Thyroid gland (tissue), 4 donors: ENCODE results near the gene AKT1. TPM values are rescaled to one million over a fixed set of nuclear protein-coding genes. Genes with fewer than 3 reads are reported as not detected.

Experiments
- DNase-seq, 2 donors: peaks; one replicate each; pipeline ENCODE4 v3.0.0-alpha.2; 2019
- H3K27ac ChIP-seq, 3 donors: fragments of 200-600 bp; sonication (generic); 1 replicate in 2 of 3; 2 replicates in 1 of 3; pipeline ENCODE4 v1.5.1; 2016 to 2019; ENCODE audit warnings: mild to moderate bottlenecking in 1 of 3, moderate library complexity in 1 of 3
- H3K27me3 ChIP-seq: fragments of 200-600 bp; sonication (generic); one replicate; pipeline ENCODE4 v1.5.1; 2019
- H3K36me3 ChIP-seq, 2 donors: fragments of 200-600 bp; sonication (generic); one replicate each; pipeline ENCODE4 v1.5.1; 2016 to 2019
- H3K4me1 ChIP-seq, 2 donors: fragments of 200-600 bp; sonication (generic); one replicate each; pipeline ENCODE4 v1.5.1; 2017 to 2019
- H3K4me3 ChIP-seq, 3 donors: fragments of 200-600 bp; sonication (generic); replicated peaks in 1 of 3; 1 replicate in 2 of 3; 2 replicates in 1 of 3; pipeline ENCODE4 v1.5.1; 2016; ENCODE audit warnings: mild to moderate bottlenecking in 1 of 3
- H3K9me3 ChIP-seq: fragments of 200-600 bp; sonication (generic); one replicate; pipeline ENCODE4 v1.5.1; 2017
- POLR2A ChIP-seq, 2 donors: fragments of 450-650 bp; IDR thresholded peaks; one replicate each; pipeline ENCODE4 v1.6.1; 2017; ENCODE audit warnings: antibody characterized with exemption in 2 of 2, mild to moderate bottlenecking in 2 of 2, moderate library complexity in 1 of 2
- WGBS, 2 donors: methylation state at CpG; one replicate each; pipeline ENCODE4 v1.1.5; 2017; 5-methylcytosine and 5-hydroxymethylcytosine counted together
- intact Hi-C: fragments of 100-400 bp; cut with DNase I; formaldehyde crosslinking; loops from one replicate; pipeline ENCODE4 v1.15.1; 2023
- total RNA-seq, 4 donors: library from RNA; depleted of rRNA; stranded (reverse); fragments of >200 nt; gene quantifications; one replicate each; pipeline ENCODE4 v1.2.3, GENCODE V29; 2016
- TF ChIP-seq, protein P1 (sequence below), 6 experiments: fragments of 200-600 bp in 3 of 6; fragments of 450-650 bp in 3 of 6; sonication (generic) in 3 of 6; IDR thresholded peaks; one replicate each; pipeline ENCODE4 v1.5.1; 2016 to 2019; ENCODE audit warnings: antibody characterized with exemption in 6 of 6, mild to moderate bottlenecking in 2 of 6, inconsistent platforms in 1 of 6, moderate library complexity in 1 of 6

Gene AKT1
- total RNA-seq, 4 donors from 2014 or later = 99.8 to 179 (median 152) TPM

DNA sequence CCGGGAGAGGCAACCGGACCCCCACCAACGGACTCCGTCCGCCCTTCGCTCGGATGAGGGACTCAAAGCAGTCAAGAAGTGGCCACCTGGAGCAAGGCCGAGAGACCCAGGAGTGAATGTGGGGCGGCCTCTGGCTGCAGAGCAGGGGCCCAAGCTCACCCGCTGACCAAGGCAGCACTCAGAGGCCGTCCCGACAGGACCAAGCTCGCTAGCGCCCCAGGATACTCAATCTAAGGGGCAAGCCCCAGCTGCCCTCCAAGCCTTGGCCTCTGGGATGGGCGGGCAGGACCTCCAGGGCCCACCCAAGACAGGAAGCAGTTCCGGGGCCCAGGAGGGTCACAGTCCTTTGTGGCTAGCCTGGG is 936 bp downstream of the AKT1 start:
- Histone ChIP-seq H3K36me3 (peaks cover 0 to 18% of the 10 kb centered on the region in 2 donors), H3K27me3 (no peaks in the 10 kb centered on the region), H3K4me3 (peak overlapping the region; percentile 51 to 82 (median 75)), H3K9me3 (no peaks in the 10 kb centered on the region), H3K4me1 (peaks cover 54 to 58% of the 10 kb centered on the region in 2 donors), H3K27ac (peak overlapping the region in 2 of 3 donors; percentile 32 to 59)
- intact Hi-C loops = no loop called here
- DNase-seq = peak; percentile 58 to 66
- TF ChIP-seq, protein P1, sequence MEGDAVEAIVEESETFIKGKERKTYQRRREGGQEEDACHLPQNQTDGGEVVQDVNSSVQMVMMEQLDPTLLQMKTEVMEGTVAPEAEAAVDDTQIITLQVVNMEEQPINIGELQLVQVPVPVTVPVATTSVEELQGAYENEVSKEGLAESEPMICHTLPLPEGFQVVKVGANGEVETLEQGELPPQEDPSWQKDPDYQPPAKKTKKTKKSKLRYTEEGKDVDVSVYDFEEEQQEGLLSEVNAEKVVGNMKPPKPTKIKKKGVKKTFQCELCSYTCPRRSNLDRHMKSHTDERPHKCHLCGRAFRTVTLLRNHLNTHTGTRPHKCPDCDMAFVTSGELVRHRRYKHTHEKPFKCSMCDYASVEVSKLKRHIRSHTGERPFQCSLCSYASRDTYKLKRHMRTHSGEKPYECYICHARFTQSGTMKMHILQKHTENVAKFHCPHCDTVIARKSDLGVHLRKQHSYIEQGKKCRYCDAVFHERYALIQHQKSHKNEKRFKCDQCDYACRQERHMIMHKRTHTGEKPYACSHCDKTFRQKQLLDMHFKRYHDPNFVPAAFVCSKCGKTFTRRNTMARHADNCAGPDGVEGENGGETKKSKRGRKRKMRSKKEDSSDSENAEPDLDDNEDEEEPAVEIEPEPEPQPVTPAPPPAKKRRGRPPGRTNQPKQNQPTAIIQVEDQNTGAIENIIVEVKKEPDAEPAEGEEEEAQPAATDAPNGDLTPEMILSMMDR (IDR thresholded peaks at IDR 0.05) = no peak
- TF ChIP-seq POLR2A (IDR thresholded peaks at IDR 0.05) = no peak
- 3% methylated on average over 7 of the region's 16 CpGs; no CpG with 5 or more reads in 1 of the 2 donors for WGBS, 2 donors

DNA sequence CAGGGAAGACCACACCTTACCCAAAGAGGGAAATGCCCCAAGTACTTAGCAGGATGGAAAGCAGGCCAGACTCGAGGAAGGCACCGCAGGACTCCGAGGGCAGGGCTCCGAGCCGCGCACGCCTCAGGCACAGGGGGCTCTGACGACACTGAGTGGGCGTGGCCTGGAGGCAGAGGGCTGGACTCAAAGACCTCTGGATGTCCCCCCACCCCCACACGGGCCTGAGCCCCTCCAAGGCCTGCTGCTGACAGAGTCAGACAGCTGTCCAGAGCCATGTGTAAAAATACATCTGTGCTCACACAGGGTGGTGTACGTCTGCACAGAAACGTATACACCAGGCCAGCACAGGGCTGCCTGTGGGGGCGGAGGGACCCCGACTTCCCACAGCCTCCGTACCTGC is 1.4 kb downstream of the AKT1 start:
- Histone ChIP-seq H3K9me3 (no peaks in the 10 kb centered on the region), H3K4me1 (peaks cover 53 to 58% of the 10 kb centered on the region in 2 donors), H3K27me3 (no peaks in the 10 kb centered on the region), H3K4me3 (peak overlapping the region in 2 of 3 donors; percentile 75 to 82), H3K36me3 (peaks cover 0 to 19% of the 10 kb centered on the region in 2 donors), H3K27ac (peak overlapping the region in 2 of 3 donors; percentile 24 to 32)
- WGBS, 2 donors = 15 to 31% methylated on average over 9 to 15 of the region's 15 CpGs
- no peak for DNase-seq
- TF ChIP-seq, protein P1 (IDR thresholded peaks at IDR 0.05) = no peak
- no peak for TF ChIP-seq POLR2A (IDR thresholded peaks at IDR 0.05)
- intact Hi-C loops = no loop called here

DNA sequence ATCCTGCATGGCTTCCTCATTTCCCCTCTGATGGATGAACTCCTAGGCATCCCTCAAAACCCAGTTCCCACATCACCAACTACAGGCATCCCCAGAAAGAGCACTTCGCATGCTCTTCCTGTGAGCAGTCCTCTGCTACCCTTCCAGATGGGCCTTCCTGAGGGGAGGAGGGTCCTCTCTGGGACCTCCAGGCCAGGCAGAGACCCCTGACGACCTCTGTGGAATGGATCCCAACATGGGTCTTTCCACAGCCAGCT is 1.9 kb downstream of the AKT1 start:
- TF ChIP-seq POLR2A (IDR thresholded peaks at IDR 0.05) = no peak
- TF ChIP-seq, protein P1 (IDR thresholded peaks at IDR 0.05) = no peak
- no peaks in the 10 kb centered on the region for H3K9me3 ChIP-seq
- H3K4me1 ChIP-seq = peaks cover 53 to 63% of the 10 kb centered on the region in 2 donors
- H3K36me3 ChIP-seq = peaks cover 0 to 19% of the 10 kb centered on the region in 2 donors
- no peak for DNase-seq
- no peaks in the 10 kb centered on the region for H3K27me3 ChIP-seq
- 83 to 88% methylated on average over 2 of the region's 2 CpGs for WGBS, 2 donors
- H3K27ac ChIP-seq = peak overlapping the region in 1 of 3 donors; percentile 24
- intact Hi-C loops = no loop called here
- H3K4me3 ChIP-seq = peak overlapping the region in 1 of 3 donors; percentile 75

DNA sequence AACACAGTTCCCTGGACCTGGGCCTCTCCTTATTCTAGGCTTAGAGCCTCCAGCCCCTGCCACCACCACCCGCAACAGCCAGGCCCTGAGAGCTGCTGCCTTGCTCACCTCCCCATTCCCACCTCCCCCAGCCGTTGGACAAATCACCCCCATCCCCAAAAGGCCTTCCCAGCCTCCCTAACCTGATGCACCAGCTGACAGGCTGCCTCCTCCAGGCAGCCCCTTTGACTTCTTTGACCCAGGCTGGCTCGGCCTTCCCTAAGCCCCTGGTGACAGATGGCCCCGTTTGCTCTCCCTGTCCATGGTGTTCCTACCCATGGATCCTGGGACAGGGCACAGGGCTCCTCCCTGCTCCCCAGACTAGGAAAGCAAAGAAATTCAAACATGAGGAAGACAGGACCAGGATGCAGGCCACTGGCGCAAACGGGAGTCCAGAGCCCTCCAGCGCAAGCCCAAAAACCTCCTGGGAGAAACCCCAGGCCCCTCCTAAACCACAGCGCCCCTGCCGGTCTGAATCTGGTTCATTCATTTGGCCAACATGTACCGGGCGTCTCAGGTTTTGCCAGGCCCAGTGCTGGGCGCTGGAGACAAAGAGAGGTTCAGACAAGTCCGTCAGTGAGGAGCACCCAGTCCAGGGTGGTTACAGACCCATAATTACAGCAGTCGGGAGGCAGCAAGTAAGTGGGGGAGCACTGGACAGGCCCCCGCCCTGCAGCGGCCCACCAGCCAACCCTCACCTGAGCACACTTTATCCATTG is 2.4 kb downstream of the AKT1 start:
- no peak overlapping the region for H3K4me3 ChIP-seq
- intact Hi-C loops = no loop called here
- DNase-seq = no peak
- 79 to 80% methylated on average over 14 to 16 of the region's 16 CpGs for whole genome bisulfite sequencing, 2 donors
- H3K27me3 ChIP-seq = no peaks in the 10 kb centered on the region
- TF ChIP-seq POLR2A (IDR thresholded peaks at IDR 0.05) = no peak
- TF ChIP-seq, protein P1 (IDR thresholded peaks at IDR 0.05) = no peak
- H3K4me1 ChIP-seq = peaks cover 53 to 64% of the 10 kb centered on the region in 2 donors
- H3K36me3 ChIP-seq = peaks cover 0 to 19% of the 10 kb centered on the region in 2 donors
- peak overlapping the region in 2 of 3 donors; percentile 46 to 66 for H3K27ac ChIP-seq
- no peaks in the 10 kb centered on the region for H3K9me3 ChIP-seq

DNA sequence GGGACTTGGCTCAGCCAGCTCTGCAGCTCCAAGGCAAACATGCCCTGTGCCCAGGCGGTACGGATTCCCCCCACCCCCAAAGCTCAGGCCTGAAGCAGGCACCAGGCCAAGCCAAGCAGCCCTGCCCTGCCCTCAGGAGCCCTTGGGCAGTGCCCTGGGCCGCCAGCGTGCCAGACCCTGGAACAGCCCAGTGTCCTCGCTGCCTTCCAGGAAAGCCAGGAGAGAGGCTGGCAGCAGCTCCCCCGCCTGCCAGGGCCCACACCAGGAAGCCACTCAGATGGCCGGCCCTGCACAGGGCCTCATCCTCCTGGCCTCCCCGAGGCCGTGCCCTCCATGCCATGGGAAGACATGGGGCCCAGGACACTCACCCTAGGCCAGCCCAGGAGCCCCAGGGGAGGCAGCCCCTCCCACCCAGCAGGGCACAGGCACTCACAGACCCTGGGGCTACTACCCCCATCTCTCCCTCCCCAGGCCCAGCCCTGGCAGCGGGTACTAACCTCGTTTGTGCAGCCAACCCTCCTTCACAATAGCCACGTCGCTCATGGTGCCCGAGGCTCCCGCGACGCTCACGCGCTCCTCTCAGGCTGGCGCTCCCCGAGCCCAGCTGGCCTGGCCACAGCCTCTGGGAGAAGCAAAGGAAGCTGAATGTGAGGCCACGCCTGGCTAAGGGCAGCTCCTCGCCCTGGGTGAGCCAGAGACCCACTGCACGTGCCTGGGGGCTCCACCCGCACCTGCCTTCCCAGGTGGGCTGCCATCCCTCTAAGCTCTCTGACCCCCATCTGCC is 3.3 kb downstream of the AKT1 start:
- 49 to 61% methylated on average over 14 to 21 of the region's 25 CpGs for WGBS, 2 donors
- no peak overlapping the region for H3K4me3 ChIP-seq
- peaks cover 46 to 57% of the 10 kb centered on the region in 2 donors for H3K4me1 ChIP-seq
- H3K27me3 ChIP-seq = no peaks in the 10 kb centered on the region
- H3K9me3 ChIP-seq = no peaks in the 10 kb centered on the region
- peak overlapping the region; percentile 46 to 66 (median 57) for H3K27ac ChIP-seq
- H3K36me3 ChIP-seq = peaks cover 0 to 19% of the 10 kb centered on the region in 2 donors
- TF ChIP-seq, protein P1 (IDR thresholded peaks at IDR 0.05) = no peak
- TF ChIP-seq POLR2A (IDR thresholded peaks at IDR 0.05) = no peak
- peak; percentile 86 to 92 for DNase-seq
- intact Hi-C loops = no loop called here
